GM18526 (cell line): ENCODE data around the gene FHIT.

Source experiments
- POLR2A ChIP-seq: IDR thresholded peaks from 3 replicates; pipeline ENCODE4 v1.6.1; 2011; ENCODE audit not compliant: insufficient read length; ENCODE audit errors: extremely low read depth

The FHIT gene

DNA sequence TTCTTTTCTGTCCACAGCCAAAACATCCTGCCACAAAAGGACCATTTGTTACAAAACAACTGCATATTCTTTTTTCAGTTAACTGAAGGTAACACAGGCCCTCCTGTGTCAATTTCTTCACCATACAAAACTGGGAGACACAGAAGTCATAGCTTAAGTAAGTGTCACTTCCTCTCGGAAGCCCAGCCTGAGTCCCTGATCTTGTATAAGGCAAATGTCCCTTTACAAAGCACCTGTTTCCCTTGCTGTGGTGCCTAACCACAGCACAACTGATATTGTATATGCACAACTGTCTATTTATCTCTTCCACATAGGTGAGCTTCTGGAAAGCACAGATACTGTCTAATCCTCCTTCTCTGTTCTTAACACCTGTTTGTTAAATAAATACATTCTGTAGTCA lies 293.7 kb downstream of the FHIT start:
- no peak for TF ChIP-seq POLR2A

DNA sequence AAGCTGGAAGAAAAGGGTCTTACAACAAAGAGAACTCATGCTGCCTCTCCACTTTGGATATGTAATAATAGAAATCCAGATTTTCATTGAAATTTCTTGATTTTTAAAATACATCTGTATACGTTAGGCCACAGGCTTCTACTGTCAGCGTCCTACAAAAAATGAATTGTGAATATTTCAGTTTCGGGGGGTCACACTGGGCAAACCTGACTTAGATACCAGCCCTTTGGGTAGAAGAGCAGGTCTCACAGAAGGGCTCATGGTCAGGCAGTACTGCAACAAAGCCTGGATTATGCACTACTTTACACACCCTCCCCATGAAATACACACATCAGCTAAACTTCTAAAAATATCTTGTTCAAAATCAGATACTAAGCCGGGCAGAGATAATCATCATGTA lies 294.5 kb downstream of the FHIT start:
- TF ChIP-seq POLR2A = no peak

- no peak for TF ChIP-seq POLR2A
Measured at GRCh38 chr3:60955034-60955433, 296.2 kb downstream of the FHIT start.

DNA sequence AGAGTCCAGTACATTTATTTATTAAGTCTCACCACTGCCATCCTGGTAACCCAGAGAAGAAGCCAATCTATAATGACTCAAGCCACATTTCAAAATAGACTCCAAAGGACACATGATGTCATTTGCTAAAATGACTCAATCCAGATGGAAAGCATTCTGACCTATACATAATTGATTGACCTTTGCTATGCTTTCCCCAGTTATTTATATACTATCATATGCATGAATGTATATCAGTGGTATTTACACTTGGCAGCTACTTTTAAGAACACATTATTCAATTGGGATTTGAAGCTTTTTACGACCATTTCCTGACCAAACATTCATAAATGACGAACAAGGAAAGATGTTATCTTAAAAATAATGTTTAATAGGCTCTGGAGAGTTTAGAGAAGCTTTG lies 297.2 kb downstream of the FHIT start:
- TF ChIP-seq POLR2A = no peak

GRCh38 chr3:60953351-60953750 lies 297.9 kb downstream of the FHIT start:
- TF ChIP-seq POLR2A = no peak

DNA sequence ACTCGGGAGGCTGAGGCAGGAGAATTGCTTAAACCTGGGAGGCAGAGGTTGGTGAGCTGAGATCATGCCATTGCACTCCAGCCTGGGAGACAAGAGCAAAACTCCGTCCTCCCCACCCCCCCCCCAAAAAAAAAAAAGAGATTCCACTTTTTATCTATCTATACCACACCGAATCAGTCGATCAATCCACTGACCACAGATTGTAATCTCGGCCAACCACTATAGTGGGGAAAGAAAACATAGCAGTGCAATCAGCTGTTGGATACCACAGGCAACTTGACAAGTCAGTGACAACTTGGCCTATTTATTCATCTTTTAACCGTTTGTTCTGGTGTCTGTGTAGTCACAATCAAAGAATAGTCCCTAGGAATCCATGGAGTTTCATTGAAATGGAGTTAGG lies 299.2 kb downstream of the FHIT start:
- TF ChIP-seq POLR2A = no peak

- no peak for TF ChIP-seq POLR2A
Measured at GRCh38 chr3:60949146-60949545, 302.1 kb downstream of the FHIT start.

DNA sequence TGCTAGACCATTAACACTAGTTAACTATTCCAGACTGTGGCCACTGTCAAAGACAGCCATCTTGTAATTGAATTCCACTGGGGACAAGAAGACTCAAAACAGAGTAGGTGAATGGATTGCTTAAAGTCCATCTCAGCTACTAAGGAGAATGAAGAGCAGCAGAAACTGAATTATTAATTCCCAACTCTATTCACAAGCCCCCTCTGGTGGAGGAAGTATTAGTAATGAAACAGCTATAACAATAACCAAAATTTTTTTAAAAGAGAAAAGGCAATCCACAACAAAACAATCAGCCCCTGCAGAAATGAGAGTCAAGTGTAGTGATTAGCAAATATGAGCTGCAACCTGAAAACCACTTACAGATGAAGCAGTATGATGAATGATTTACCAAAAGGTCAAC lies 302.8 kb downstream of the FHIT start:
- no peak for TF ChIP-seq POLR2A

DNA sequence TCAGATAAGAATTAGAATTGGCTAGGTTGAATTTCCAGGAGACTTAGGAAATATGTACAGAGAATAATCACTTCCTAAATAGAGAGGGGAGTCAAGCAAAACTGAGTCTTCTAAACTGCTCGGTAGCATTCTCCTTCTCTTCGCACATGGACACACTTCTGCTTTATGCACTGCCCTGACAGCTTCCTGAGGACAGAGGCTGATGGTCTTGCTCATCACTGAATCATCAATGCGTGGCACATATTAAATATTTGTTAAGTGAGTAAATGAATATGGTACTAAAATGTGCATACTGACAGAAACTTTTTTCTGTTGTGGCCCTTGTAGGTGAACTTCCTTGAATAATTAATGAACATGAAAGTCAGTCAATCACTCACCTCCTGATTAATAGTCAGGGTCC lies 315.5 kb downstream of the FHIT start:
- no peak for TF ChIP-seq POLR2A

- TF ChIP-seq POLR2A = no peak
Measured at GRCh38 chr3:60933824-60934223, 317.4 kb downstream of the FHIT start.

GRCh38 chr3:60932643-60933042 lies 318.6 kb downstream of the FHIT start:
- no peak for TF ChIP-seq POLR2A

DNA sequence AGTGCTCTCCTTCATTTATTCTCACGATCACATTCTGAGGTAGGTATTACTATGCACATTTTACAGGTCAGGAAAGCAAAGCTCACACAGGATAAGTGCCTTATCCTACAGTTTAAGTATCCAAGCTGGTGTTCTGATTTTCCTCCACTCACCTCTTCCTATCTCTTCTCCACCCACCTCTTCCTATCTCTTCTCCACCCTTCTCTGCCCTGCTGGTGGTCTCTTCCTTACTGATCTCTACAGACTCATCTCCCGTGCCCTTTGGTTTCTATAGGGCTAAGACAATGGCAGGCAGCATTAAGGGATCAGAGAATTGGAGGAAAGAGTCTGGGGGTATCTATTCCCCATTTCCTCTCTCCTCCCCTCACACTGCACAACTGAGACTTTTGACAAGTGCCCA lies 319.1 kb downstream of the FHIT start:
- TF ChIP-seq POLR2A = no peak

DNA sequence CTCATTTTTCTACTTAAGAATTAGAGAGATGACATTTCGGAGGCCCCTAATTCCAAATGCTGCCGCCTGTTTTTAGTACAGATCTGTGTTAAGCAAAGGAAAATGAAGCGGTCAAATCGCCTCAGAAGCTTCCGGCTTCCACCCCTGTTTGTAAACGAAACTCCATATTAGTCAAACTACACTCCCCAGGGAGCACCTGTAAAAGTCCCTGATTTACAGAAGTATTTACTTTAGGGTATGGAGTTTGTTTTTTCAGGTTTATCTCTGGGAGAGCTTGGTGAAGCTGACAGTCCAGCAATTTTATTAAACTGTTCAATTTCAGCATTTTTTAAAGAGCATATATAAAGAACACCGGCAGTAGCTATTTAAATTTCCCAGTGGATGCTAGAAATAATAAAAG lies 319.8 kb downstream of the FHIT start:
- no peak for TF ChIP-seq POLR2A

DNA sequence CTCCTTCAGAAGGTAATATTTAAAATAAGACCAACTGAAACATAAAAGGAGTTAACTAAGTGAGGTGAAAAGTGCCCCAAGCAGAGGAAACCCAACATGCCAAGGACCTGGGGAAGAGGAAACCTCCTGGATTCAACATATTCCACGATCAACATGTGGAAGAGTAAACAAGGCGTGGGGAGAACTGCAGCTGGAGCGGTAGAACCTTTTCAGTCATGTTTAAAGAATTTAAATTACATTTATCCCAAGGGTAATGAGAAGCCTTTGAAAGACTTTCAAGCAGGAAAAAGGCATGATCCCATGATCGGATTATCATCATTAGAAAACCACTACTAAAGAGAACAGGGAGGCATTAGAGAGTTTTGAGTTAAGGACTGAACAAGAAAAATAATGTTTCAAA lies 330.7 kb downstream of the FHIT start:
- no peak for TF ChIP-seq POLR2A

- TF ChIP-seq POLR2A = no peak
Measured at GRCh38 chr3:60919296-60919695, 332.0 kb downstream of the FHIT start.

GRCh38 chr3:60917141-60917540 lies 334.1 kb downstream of the FHIT start:
- no peak for TF ChIP-seq POLR2A

DNA sequence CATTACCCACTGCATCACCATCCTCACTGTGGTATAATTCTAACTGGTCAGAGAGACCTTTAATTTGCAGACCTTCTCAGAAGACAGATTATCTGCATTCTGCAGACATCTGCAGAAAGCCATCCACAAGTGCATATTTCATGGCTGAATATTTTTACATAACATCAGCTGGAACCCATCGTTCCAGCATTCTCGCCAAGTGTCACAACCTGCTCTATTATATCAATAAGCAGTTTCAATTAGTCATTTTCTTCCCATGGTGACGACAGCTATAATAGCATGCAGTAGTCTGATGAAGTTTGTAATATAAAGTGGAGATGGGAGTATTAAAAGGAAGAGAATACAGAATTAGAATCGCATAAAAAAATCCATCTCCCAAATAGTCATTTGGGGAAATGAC lies 334.7 kb downstream of the FHIT start:
- no peak for TF ChIP-seq POLR2A

DNA sequence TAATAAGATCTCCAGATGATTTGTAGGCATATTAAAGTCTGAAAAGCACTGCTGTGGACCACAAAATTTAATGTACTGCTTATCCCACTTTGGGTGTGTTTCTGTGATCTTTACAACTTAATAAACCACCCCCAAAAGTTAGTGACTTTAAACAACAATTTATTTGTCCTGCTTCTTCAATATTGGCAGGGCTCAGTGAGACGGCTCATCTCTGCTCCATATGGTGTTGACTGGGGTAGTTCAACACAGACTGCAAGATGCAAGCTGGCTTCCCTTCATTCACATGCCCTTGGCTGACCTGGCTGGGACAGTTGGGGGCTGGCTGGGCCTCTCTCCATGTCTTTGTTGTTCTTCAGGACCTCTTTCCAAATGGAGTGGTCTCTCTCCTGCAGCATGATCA lies 337.8 kb downstream of the FHIT start:
- TF ChIP-seq POLR2A = no peak

GRCh38 chr3:60912876-60913275 lies 338.4 kb downstream of the FHIT start:
- TF ChIP-seq POLR2A = no peak

DNA sequence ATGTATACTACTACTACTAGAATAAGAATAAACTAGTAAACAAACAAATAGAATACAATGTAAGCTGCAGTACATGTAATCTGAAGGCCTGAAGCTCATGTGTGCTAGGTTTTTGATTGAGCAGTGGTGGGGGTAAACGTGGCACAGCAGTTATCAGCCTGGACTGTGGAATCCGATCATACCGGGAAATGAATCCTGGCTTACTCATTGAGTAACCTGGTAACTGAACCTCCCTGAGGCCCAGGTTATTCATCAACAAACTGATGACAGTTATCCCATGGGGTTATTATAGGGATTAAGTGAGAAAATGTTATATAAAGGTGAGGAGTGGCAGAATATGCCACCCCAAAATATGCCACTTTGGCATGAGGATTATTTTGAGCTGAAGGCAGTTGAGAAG lies 339.1 kb downstream of the FHIT start:
- no peak for TF ChIP-seq POLR2A
